Transverse colon (tissue), 4 donors: ENCODE results near the gene HOXA4. TPM values are rescaled to one million over a fixed set of nuclear protein-coding genes. Genes with fewer than 3 reads are reported as not detected.

Experiments used
- DNase-seq: peaks from one replicate; pipeline ENCODE4 v3.0.0-alpha.2; 2019
- H3K27ac ChIP-seq, 4 donors: fragments of 200-600 bp; sonication (generic); 2 replicates each; pipeline ENCODE4 v1.5.1; 2016 to 2018; ENCODE audit warnings: inconsistent platforms in 4 of 4
- H3K27me3 ChIP-seq: fragments of 200-600 bp; sonication (generic); 2 replicates; pipeline ENCODE4 v1.5.1; 2017; ENCODE audit warnings: inconsistent platforms
- H3K36me3 ChIP-seq, 4 donors: fragments of 200-600 bp; sonication (generic); 2 replicates each; pipeline ENCODE4 v1.5.1; 2017 to 2019; ENCODE audit warnings: inconsistent platforms in 4 of 4
- H3K4me1 ChIP-seq, 4 donors: fragments of 200-600 bp; sonication (generic); 2 replicates each; pipeline ENCODE4 v1.5.1; 2017 to 2020; ENCODE audit warnings: inconsistent platforms in 4 of 4
- H3K4me3 ChIP-seq, 4 donors: fragments of 200-600 bp; sonication (generic); 1 replicate in 1 of 4; 2 replicates in 3 of 4; pipeline versions ENCODE4 v1.5.1 to v1.6.1; 2017 to 2019; ENCODE audit warnings: inconsistent platforms in 4 of 4
- H3K9me3 ChIP-seq, 2 donors: fragments of 200-600 bp; sonication (generic); 2 replicates each; pipeline ENCODE4 v1.5.1; 2017 to 2019; ENCODE audit warnings: inconsistent platforms in 2 of 2
- EP300 ChIP-seq: sonication (generic); formaldehyde crosslinking; IDR thresholded peaks from one replicate; pipeline ENCODE4 v1.6.1; 2017; ENCODE audit warnings: antibody characterized with exemption, low read depth
- POLR2A ChIP-seq: fragments of 450-650 bp; IDR thresholded peaks from one replicate; pipeline ENCODE4 v1.6.1; 2016; ENCODE audit warnings: antibody characterized with exemption, mild to moderate bottlenecking, moderate library complexity
- POLR2AphosphoS5 ChIP-seq, 3 donors: sonication (generic); formaldehyde crosslinking; IDR thresholded peaks; one replicate each; pipeline ENCODE4 v1.6.1; 2016; ENCODE audit warnings: antibody characterized with exemption in 3 of 3
- WGBS, 2 donors: methylation state at CpG; one replicate each; pipeline ENCODE4 v1.1.5; 2018; ENCODE audit warnings: low coverage in 1 of 2; 5-methylcytosine and 5-hydroxymethylcytosine counted together
- in situ Hi-C, 4 donors: fragments of 200-750 bp; cut with MboI; loops; one replicate each; pipeline versions ENCODE4 v1.15.0 to v1.15.1; 2017; ENCODE audit warnings: low sequenced_read_pairs in 3 of 4, low pct_ligation_motif_present in 1 of 4, low pct_unique_long_range_greater_than_20kb in 1 of 4
- intact Hi-C: fragments of 100-400 bp; cut with DNase I; formaldehyde crosslinking; loops from one replicate; pipeline ENCODE4 v1.15.1; 2023; ENCODE audit warnings: low total_unique reads
- total RNA-seq, 4 donors: library from RNA; depleted of rRNA; stranded (reverse); fragments of >200 nt; gene quantifications; one replicate each; pipeline ENCODE4 v1.1.0, GENCODE V29; 2016
- TF ChIP-seq, protein P1 (sequence below), 5 experiments: fragments of 200-600 bp in 3 of 5; fragments of 450-650 bp in 2 of 5; sonication (generic) in 3 of 5; IDR thresholded peaks; 1 replicate in 2 of 5; 2 replicates in 3 of 5; pipeline ENCODE4 v1.5.1; 2016 to 2017; ENCODE audit warnings: antibody characterized with exemption in 5 of 5, inconsistent platforms in 3 of 5, mild to moderate bottlenecking in 2 of 5, moderate library complexity in 1 of 5

The HOXA4 gene
- total RNA-seq, 4 donors from 2014 or later = 3.5 to 42.4 (median 10.6) TPM

GRCh38 chr7:27173511-27173955, 43.0 kb upstream of the HOXA4 start:
- intact Hi-C loops (no loop called here), in situ Hi-C loops (loop anchor here in 3 of 4 donors (25.0 kb wide), 3 partner anchors 811 to 1311 kb away; no protein-coding TSS in a partner anchor)
- peaks cover 51% of the 10 kb centered on the region for H3K27me3 ChIP-seq
- peaks cover 0 to 35% (median 30%) of the 10 kb centered on the region in 4 donors for H3K4me1 ChIP-seq
- H3K27ac ChIP-seq = peak overlapping the region; percentile 95 to 99 (median 98)
- 1% methylated on average over 32 of the region's 59 CpGs; no CpG with 5 or more reads in 1 of the 2 donors for WGBS, 2 donors
- H3K4me3 ChIP-seq = peak overlapping the region; percentile 58 to 67 (median 60)
- H3K9me3 ChIP-seq = no peaks in the 10 kb centered on the region
- H3K36me3 ChIP-seq = no peaks in the 10 kb centered on the region
- peak; percentile 34 for DNase-seq
- TF ChIP-seq POLR2AphosphoS5 (IDR thresholded peaks at IDR 0.05) = no peak
- TF ChIP-seq EP300 = no peak
- TF ChIP-seq POLR2A = no peak
- TF ChIP-seq, protein P1, sequence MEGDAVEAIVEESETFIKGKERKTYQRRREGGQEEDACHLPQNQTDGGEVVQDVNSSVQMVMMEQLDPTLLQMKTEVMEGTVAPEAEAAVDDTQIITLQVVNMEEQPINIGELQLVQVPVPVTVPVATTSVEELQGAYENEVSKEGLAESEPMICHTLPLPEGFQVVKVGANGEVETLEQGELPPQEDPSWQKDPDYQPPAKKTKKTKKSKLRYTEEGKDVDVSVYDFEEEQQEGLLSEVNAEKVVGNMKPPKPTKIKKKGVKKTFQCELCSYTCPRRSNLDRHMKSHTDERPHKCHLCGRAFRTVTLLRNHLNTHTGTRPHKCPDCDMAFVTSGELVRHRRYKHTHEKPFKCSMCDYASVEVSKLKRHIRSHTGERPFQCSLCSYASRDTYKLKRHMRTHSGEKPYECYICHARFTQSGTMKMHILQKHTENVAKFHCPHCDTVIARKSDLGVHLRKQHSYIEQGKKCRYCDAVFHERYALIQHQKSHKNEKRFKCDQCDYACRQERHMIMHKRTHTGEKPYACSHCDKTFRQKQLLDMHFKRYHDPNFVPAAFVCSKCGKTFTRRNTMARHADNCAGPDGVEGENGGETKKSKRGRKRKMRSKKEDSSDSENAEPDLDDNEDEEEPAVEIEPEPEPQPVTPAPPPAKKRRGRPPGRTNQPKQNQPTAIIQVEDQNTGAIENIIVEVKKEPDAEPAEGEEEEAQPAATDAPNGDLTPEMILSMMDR (IDR thresholded peaks at IDR 0.05) = no peak

DNA sequence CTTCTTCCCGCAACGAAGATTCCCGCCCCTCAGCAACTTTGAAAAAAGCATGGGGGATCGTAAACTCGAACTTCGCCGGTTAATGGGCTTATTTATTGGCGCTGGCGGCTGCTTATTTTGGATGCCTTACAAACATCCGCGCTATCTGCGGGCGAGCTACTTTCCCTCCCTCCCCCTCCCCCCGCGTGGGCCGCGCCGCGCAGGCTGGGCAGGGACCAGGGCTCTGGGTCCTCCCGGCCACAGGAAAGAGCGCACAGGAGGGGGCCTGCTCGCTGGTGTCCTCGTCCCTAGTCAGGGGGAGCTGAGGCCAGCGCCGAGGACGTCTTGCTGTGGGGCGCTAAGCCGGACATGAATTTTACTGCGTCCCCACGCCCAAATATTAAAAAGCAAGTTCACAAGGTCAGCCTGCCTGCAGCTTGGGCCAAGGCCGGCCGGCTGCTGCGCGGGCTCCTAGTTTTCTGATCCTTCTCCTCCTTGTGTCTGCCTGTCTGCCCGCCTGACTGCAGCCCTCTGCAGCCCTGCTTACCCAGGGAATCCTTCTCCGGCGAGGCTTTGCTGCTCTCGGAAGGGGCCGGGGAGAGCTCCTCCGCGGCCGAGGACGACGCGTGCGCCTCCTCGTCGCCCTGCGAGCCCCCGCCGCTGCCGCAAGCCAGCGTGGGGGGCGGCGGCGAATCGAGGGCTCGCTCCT, 42.4 kb upstream of the HOXA4 start:
- no peaks in the 10 kb centered on the region for H3K36me3 ChIP-seq
- H3K27me3 ChIP-seq = peaks cover 51% of the 10 kb centered on the region
- peaks cover 0 to 35% (median 32%) of the 10 kb centered on the region in 4 donors for H3K4me1 ChIP-seq
- H3K4me3 ChIP-seq = peak overlapping the region; percentile 58 to 67 (median 60)
- no peaks in the 10 kb centered on the region for H3K9me3 ChIP-seq
- peak; percentile 80 for DNase-seq
- TF ChIP-seq, protein P1 (IDR thresholded peaks at IDR 0.05) = no peak
- TF ChIP-seq POLR2A (peak; percentile 60), POLR2AphosphoS5 (IDR thresholded peaks at IDR 0.05) (peak; percentile 76 to 88 (median 84)), EP300 (no peak)
- H3K27ac ChIP-seq = peak overlapping the region; percentile 95 to 99 (median 98)
- in situ Hi-C loops = loop anchor here in 3 of 4 donors (25.0 kb wide), 3 partner anchors 811 to 1311 kb away; no protein-coding TSS in a partner anchor
- intact Hi-C loops = no loop called here
- WGBS, 2 donors = 2 to 4% methylated on average over 5 to 55 of the region's 58 CpGs

GRCh38 chr7:27172315-27172774, 41.8 kb upstream of the HOXA4 start:
- peaks cover 51% of the 10 kb centered on the region for H3K27me3 ChIP-seq
- 0 to 7% methylated on average over 3 to 10 of the region's 10 CpGs for WGBS, 2 donors
- DNase-seq = peak; percentile 22
- no peaks in the 10 kb centered on the region for H3K36me3 ChIP-seq
- no peaks in the 10 kb centered on the region for H3K9me3 ChIP-seq
- H3K4me3 ChIP-seq = peak overlapping the region; percentile 58 to 67 (median 60)
- intact Hi-C loops (no loop called here), in situ Hi-C loops (loop anchor here in 3 of 4 donors (25.0 kb wide), 3 partner anchors 810 to 1310 kb away; no protein-coding TSS in a partner anchor)
- peak overlapping the region; percentile 95 to 99 (median 98) for H3K27ac ChIP-seq
- no peak for TF ChIP-seq EP300
- TF ChIP-seq POLR2A = no peak
- TF ChIP-seq, protein P1 (IDR thresholded peaks at IDR 0.05) = no peak
- TF ChIP-seq POLR2AphosphoS5 (IDR thresholded peaks at IDR 0.05) = no peak
- H3K4me1 ChIP-seq = peaks cover 0 to 37% (median 34%) of the 10 kb centered on the region in 4 donors

- WGBS, 2 donors = 3 to 6% methylated on average over 16 to 30 of the region's 30 CpGs
- intact Hi-C loops = no loop called here
- DNase-seq = peak; percentile 35
- Histone ChIP-seq H3K4me1 (peaks cover 0 to 42% (median 29%) of the 10 kb centered on the region in 4 donors), H3K27ac (peak overlapping the region; percentile 95 to 99 (median 98)), H3K27me3 (peaks cover 57% of the 10 kb centered on the region), H3K9me3 (no peaks in the 10 kb centered on the region), H3K4me3 (peak overlapping the region; percentile 58 to 67 (median 60)), H3K36me3 (no peaks in the 10 kb centered on the region)
- in situ Hi-C loops = loop anchor here in 3 of 4 donors (25.0 kb wide), 3 partner anchors 809 to 1309 kb away; no protein-coding TSS in a partner anchor
- TF ChIP-seq EP300 (no peak), POLR2AphosphoS5 (IDR thresholded peaks at IDR 0.05) (peak in 2 of 3 donors; percentile 7 to 10), POLR2A (peak; percentile 7)
Observed at GRCh38 chr7:27171637-27172314, 41.2 kb upstream of the HOXA4 start.
